ENCODE results near the gene AFG1L. TPM values are rescaled to one million over a fixed set of nuclear protein-coding genes. Genes with fewer than 3 reads are reported as not detected.
"Not testable (repeated sequence)": the region's sequence is repeated elsewhere in the genome, so short reads cannot be mapped to it uniquely, and the experiment has no call there.

The AFG1L gene
- total RNA-seq, 2 experiments from 2014 or later: 5.3 to 6.3 TPM

DNA sequence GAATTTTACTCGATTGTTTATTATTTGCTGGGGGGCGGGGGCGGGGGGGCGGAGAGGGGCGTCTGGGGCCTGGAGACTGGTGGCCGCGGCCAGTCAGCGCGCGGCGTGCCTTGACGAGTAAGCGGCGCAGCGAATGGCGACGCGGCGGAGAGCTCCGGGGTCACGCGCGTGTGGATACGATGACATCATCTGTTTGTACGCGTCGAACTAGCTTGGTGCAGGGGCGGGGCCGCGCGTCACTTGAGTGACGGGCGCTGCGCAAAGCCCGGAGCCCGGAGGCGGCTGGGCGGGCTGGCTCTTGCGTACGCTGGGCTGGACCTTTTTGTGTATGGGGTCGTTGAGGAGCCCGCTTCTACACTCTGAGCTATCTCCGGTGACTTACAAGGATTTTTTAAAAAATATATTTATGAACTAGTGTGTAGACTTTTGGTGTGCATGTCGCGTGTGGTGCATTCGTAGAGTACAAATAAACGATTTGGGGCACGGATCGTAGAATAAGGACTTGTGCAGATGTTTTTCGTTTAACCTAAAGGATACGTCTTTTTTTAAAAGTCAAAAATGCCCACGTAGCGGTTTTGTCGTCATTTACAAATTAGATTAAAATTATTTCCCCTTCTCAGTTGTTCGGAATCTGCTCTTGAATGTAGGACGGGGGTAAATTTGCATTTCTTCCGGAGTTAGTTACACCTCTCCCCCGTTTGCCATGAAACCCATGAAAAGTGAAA lies 263.7 kb downstream of the AFG1L start:
- Mint-ChIP-seq H3K27ac (peak overlapping the region; percentile 96), H3K4me1 (ENCODE audit: low read depth) (peaks cover 25% of the 10 kb centered on the region), H3K9me3 (no peaks in the 10 kb centered on the region), H3K27me3 (no peaks in the 10 kb centered on the region), H3K4me3 (peak overlapping the region; percentile 93), H3K36me3 (peaks cover 13% of the 10 kb centered on the region)
- intact Hi-C loops (cut with micrococcal nuclease): loop anchor here (1.0 to 5.0 kb wide), 7 partner anchors 224 to 824 kb away; partner anchors contain the start of genes ARMC2, CD164, CEP57L1 and SNX3
- peak; percentile 97 for DNase-seq
- ChIA-PET POLR2A (interaction anchor here (0.6 to 2.8 kb wide), 11 partner anchors 18 to 537 kb away, joined by 3 to 9 read pairs (median 4); partner anchors contain the start of genes ARMC2, CEP57L1 and SNX3), CTCF (interaction anchor here (0.6 to 3.0 kb wide), 6 partner anchors 9 to 514 kb away, joined by 4 to 13 read pairs (median 5); partner anchors contain the start of gene ARMC2)

DNA sequence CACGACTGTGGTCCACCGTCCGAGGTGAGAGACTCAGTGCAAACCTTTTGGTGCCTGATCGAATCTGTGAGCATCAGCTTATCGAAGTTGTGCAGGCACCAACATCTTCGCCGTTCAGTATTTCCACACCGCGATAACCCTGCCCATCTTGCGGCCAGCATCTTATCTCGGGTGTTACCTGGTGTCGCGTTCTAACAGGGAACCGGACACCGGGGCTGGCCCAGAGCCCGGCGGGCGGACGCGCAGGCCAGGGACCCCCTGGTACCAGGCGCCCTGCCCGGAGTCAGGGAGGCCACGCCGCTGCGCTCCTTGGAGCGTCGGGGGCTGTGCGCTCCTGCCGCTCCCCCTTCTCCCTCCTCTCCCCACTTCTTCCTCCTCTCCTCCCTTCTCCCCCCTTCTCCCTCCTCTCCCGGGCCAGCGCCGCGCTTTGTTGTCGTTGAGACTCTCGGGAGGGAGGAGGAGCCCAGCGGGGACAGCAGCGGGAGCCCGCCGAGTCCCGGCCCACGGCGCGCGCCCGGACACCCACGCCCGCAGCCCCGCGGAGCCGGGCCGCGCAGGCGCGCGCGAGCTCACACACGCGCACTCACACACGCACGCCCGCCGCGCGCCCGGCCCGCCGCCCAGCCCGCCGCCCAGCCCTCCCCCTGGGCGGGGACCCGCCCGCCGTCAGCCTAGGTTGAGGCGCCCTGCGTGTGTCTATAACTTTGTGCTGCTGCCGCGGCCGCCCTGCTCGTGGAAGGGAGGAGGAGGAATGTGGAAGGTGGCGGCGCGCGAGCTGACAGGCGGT lies 264.4 kb downstream of the AFG1L start:
- peak; percentile 89 for DNase-seq
- Mint-ChIP-seq H3K4me1 (ENCODE audit: low read depth) (peaks cover 31% of the 10 kb centered on the region), H3K4me3 (peak overlapping the region; percentile 93), H3K27me3 (no peaks in the 10 kb centered on the region), H3K27ac (peak overlapping the region; percentile 96), H3K36me3 (peaks cover 13% of the 10 kb centered on the region), H3K9me3 (no peaks in the 10 kb centered on the region)
- ChIA-PET CTCF (interaction anchor here (1.0 to 3.0 kb wide), 5 partner anchors 67 to 513 kb away, joined by 3 to 13 read pairs (median 5); no protein-coding TSS in a partner anchor), POLR2A (interaction anchor here (0.6 to 2.8 kb wide), 16 partner anchors 17 to 823 kb away, joined by 3 to 9 read pairs (median 4); partner anchors contain the start of genes ARMC2, CD164, CEP57L1 and SNX3)
- intact Hi-C loops (cut with micrococcal nuclease): loop anchor here (1.0 to 5.0 kb wide), 5 partner anchors 223 to 823 kb away; partner anchors contain the start of genes CD164 and SNX3

DNA sequence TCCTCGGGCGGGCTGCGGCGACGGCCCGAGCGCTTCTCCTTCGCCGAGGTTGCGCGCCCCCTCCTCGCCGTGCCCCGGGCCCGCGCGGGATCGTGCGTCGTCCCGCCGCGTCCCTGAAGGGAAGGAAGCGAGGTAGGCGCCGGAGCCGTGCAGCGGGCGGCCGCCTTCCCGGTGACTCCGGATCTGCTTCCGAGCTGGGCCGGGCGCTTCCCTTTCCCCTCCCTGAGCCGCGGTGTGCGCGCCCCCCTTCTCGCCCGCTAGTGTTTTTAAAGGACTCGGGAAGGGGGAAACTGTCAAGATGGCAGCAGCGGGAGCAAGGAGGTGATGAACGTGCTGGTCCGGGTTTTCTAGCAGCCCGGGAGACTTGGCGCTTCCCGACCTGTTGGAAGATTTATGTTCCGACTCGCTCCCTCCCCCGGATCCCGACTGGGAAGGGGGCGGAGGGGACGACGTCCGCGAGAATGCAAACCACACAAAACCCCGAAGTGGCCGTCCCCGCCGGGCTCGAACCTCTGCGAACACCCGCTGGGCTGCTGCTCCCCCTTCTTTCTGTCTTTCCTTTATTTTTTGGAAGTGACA lies 265.1 kb downstream of the AFG1L start:
- H3K4me3 Mint-ChIP-seq: peak overlapping the region; percentile 83
- no peak for DNase-seq
- peaks cover 38% of the 10 kb centered on the region for H3K4me1 Mint-ChIP-seq (ENCODE audit: low read depth)
- intact Hi-C loops (cut with micrococcal nuclease): loop anchor here (1.0 to 5.0 kb wide), 6 partner anchors 222 to 897 kb away; partner anchors contain the start of genes CD164, MICAL1 and SNX3
- H3K27ac Mint-ChIP-seq: peak overlapping the region; percentile 74
- CTCF ChIA-PET: interaction anchor here (1.0 to 3.0 kb wide), 4 partner anchors 222 to 512 kb away, joined by 3 to 13 read pairs (median 5); no protein-coding TSS in a partner anchor
- no peaks in the 10 kb centered on the region for H3K27me3 Mint-ChIP-seq
- H3K9me3 Mint-ChIP-seq: no peaks in the 10 kb centered on the region
- H3K36me3 Mint-ChIP-seq: peaks cover 13% of the 10 kb centered on the region
- POLR2A ChIA-PET: interaction anchor here (1.0 to 2.8 kb wide), 7 partner anchors 107 to 822 kb away, joined by 3 to 9 read pairs (median 3); partner anchors contain the start of genes ARMC2 and CD164

DNA sequence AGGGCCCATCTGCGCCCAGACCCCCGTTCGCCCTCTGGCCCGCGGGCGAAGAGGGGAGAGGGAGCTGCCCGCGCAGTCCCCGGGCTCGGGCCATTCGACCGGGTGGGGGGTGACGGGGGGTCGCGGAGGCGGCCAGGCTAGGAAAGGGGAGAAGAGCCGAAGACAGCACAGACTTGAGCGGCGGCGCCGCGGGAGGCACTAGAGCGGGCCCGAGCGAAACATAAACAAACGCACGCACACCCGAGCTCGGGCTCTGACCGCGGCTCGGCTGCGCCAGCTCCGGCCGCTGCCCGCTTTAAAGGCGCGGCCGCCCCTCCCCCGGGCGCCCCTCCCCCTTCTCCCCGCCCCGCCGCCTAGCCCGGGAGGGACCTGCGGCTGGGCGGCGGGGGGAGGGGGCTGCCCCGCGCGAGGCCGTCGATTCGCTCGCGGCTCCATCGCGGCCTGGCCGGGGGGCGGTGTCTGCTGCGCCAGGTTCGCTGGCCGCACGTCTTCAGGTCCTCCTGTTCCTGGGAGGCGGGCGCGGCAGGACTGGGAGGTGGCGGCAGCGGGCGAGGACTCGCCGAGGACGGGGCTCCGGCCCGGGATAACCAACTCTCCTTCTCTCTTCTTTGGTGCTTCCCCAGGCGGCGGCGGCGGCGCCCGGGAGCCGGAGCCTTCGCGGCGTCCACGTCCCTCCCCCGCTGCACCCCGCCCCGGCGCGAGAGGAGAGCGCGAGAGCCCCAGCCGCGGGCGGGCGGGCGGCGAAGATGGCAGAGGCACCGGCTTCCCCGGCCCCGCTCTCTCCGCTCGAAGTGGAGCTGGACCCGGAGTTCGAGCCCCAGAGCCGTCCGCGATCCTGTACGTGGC lies 265.8 kb downstream of the AFG1L start, which contains the start of gene FOXO3:
Gene FOXO3, plus strand, starts transcription at position 455 of the 846 bp plus-strand sequence. Its CDS starts 292 bp downstream, at position 747.
- intact Hi-C loops (cut with micrococcal nuclease): loop anchor here (5.0 kb wide), 1 partner anchor 897 kb away; the partner anchor contains the start of gene MICAL1
- no peaks in the 10 kb centered on the region for H3K27me3 Mint-ChIP-seq
- H3K4me3 Mint-ChIP-seq: peak within 1 kb of the TSS; percentile 83
- H3K36me3 Mint-ChIP-seq: peaks cover 13% of the 10 kb centered on the region
- DNase-seq: peak; percentile 67
- peak within 1 kb of the TSS; percentile 74 for H3K27ac Mint-ChIP-seq
- no peaks in the 10 kb centered on the region for H3K9me3 Mint-ChIP-seq
- POLR2A ChIA-PET: interaction anchor here (0.6 to 2.8 kb wide), 7 partner anchors 106 to 822 kb away, joined by 3 to 9 read pairs (median 3); partner anchors contain the start of genes ARMC2 and CD164
- CTCF ChIA-PET: interaction anchor here (1.8 kb wide), 1 partner anchor 332 kb away, joined by 5 read pairs; no protein-coding TSS in a partner anchor
- H3K4me1 Mint-ChIP-seq (ENCODE audit: low read depth): peaks cover 45% of the 10 kb centered on the region

DNA sequence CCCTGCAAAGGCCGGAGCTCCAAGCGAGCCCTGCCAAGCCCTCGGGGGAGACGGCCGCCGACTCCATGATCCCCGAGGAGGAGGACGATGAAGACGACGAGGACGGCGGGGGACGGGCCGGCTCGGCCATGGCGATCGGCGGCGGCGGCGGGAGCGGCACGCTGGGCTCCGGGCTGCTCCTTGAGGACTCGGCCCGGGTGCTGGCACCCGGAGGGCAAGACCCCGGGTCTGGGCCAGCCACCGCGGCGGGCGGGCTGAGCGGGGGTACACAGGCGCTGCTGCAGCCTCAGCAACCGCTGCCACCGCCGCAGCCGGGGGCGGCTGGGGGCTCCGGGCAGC lies 266.4 kb downstream of the AFG1L start:
- H3K4me3 Mint-ChIP-seq, POLR2A ChIA-PET, H3K9me3 Mint-ChIP-seq, H3K27me3 Mint-ChIP-seq, DNase-seq, CTCF ChIA-PET, H3K27ac Mint-ChIP-seq: not testable (repeated sequence)
- Mint-ChIP-seq H3K4me1 (ENCODE audit: low read depth) (peaks cover 51% of the 10 kb centered on the region), H3K36me3 (peaks cover 18% of the 10 kb centered on the region)
- intact Hi-C loops (cut with micrococcal nuclease): loop anchor here (5.0 kb wide), 1 partner anchor 896 kb away; the partner anchor contains the start of gene MICAL1

DNA sequence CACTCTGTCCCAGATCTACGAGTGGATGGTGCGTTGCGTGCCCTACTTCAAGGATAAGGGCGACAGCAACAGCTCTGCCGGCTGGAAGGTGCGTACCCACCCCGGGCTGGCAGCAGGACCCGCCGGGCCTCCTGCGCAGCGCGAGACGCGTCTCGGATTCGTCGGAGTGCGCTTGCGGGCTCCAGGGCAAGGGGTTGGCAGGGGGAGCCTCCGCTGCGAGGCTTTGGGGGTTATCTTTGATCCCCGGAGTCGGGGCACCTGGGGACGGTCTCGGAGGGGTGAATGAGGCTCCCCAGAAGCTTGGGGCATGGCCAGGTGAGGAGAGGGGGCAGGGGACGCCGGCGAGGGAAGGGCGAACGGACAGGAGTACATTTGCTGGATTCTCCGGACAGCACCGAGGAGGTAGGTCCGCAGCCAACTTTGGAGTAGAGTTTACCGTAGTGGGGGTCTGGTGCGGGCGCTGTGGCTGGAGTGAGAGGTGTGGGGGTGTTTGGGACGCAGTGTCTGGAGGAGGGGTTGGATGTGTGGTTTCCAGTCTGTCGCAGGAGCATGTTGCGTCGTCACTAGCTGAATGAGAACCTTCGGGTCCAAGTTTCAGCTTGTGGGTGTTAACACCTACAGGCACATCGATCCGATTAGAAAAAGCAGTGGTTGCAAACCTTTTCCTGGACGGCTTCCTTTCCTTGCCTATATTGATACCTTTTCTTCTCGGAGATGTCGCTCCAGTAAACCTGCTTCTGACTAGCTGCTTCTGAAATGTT lies 267.1 kb downstream of the AFG1L start:
- peaks cover 18% of the 10 kb centered on the region for H3K36me3 Mint-ChIP-seq
- ChIA-PET POLR2A (no interaction called here), CTCF (interaction anchor here (1.0 kb wide), 1 partner anchor 332 kb away, joined by 4 read pairs; no protein-coding TSS in a partner anchor)
- no peak overlapping the region for H3K27ac Mint-ChIP-seq
- DNase-seq: no peak
- H3K27me3 Mint-ChIP-seq: no peaks in the 10 kb centered on the region
- intact Hi-C loops (cut with micrococcal nuclease): loop anchor here (5.0 kb wide), 1 partner anchor 895 kb away; the partner anchor contains the start of gene MICAL1
- H3K4me1 Mint-ChIP-seq (ENCODE audit: low read depth): peaks cover 53% of the 10 kb centered on the region
- H3K9me3 Mint-ChIP-seq: no peaks in the 10 kb centered on the region
- H3K4me3 Mint-ChIP-seq: peak overlapping the region; percentile 47

DNA sequence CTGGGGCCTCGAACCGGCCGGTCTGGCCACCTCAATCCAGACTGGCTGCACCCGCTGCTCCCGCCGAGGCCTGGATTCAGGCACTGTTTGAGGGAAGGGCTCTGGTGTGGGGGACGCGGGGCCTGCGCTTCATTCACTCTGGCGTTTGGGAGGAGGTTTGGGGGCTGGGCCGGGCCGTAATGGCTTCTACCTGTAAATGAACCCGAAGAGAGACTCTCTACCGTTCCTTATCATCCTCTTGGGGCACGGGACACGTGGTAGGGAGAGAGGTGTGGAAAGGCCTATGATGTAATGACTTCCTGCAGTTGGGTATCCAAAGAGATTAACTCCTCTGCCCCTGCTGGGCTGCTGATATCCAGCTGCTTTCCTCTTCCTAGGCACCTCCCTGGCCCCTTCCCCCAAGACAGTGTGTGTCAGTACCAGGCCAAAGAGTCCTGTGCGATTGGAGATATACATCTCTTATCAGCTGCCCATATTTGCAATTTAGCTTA lies 267.7 kb downstream of the AFG1L start:
- peaks cover 22% of the 10 kb centered on the region for H3K36me3 Mint-ChIP-seq

DNA sequence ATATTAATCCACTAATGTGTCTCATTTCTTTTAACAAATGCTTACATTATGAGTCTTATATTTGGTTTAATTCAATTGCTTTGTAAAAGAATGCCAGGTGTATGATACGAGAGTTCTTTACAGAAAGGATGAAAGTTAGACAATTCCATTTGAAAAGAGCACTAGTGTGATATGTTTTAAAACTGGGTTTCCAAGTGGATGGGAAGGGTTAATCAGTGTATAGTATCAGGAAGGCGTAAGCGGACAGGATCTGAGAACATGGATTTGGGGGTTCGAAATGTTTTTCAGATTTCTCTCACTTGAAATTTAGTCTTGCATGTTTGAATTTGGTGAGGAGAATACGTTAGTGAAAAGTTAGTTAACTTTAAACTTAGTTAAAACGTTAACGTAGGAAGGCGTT lies 268.4 kb downstream of the AFG1L start:
- H3K4me3 Mint-ChIP-seq: no peak overlapping the region

More for the DNA sequence above, 267.7 kb downstream of the AFG1L start:
- H3K9me3 Mint-ChIP-seq: no peaks in the 10 kb centered on the region
- H3K4me3 Mint-ChIP-seq: peak overlapping the region; percentile 47
- DNase-seq: no peak
- ChIA-PET CTCF (interaction anchor here (1.0 kb wide), 1 partner anchor 332 kb away, joined by 4 read pairs; no protein-coding TSS in a partner anchor), POLR2A (no interaction called here)
- H3K27me3 Mint-ChIP-seq: no peaks in the 10 kb centered on the region
- H3K27ac Mint-ChIP-seq: no peak overlapping the region
- intact Hi-C loops (cut with micrococcal nuclease): loop anchor here (5.0 kb wide), 1 partner anchor 895 kb away; the partner anchor contains the start of gene MICAL1
- H3K4me1 Mint-ChIP-seq (ENCODE audit: low read depth): peaks cover 52% of the 10 kb centered on the region

DNA sequence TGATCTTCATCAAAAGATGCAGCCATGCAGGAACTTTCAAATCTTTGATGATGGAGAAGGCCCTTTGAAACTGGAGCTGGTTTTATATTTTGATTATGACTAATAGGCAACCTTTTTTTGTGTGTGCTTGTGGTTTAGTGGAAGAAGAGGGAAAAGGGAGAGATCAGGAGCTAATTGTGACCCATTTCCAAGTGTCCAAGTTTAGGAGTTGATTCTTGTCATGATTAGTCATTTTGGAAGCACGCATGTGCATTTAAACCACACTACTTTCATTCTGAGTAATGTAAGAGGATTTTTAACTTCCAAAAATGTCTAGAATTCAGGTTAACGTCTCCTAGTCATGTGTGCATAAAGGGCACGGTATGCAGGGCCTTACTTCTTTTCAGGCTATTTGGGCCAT lies 269.3 kb downstream of the AFG1L start:
- Mint-ChIP-seq H3K27me3 (no peaks in the 10 kb centered on the region), H3K4me3 (no peak overlapping the region), H3K9me3 (no peaks in the 10 kb centered on the region), H3K36me3 (peaks cover 31% of the 10 kb centered on the region), H3K4me1 (ENCODE audit: low read depth) (peaks cover 62% of the 10 kb centered on the region), H3K27ac (peak overlapping the region; percentile 11)
- ChIA-PET CTCF (interaction anchor here (0.6 kb wide), 1 partner anchor 359 kb away, joined by 3 read pairs; no protein-coding TSS in a partner anchor), POLR2A (no interaction called here)
- intact Hi-C loops (cut with micrococcal nuclease): loop anchor here (2.0 to 5.0 kb wide), 2 partner anchors 319 to 893 kb away; partner anchors contain the start of gene MICAL1
- no peak for DNase-seq

More for the DNA sequence above, 268.4 kb downstream of the AFG1L start:
- POLR2A ChIA-PET: no interaction called here
- intact Hi-C loops (cut with micrococcal nuclease): loop anchor here (5.0 kb wide), 1 partner anchor 894 kb away; the partner anchor contains the start of gene MICAL1
- CTCF ChIA-PET: no interaction called here
- DNase-seq: no peak
- H3K4me1 Mint-ChIP-seq (ENCODE audit: low read depth): peaks cover 54% of the 10 kb centered on the region
- H3K9me3 Mint-ChIP-seq: no peaks in the 10 kb centered on the region
- peaks cover 26% of the 10 kb centered on the region for H3K36me3 Mint-ChIP-seq
- no peak overlapping the region for H3K27ac Mint-ChIP-seq
- H3K27me3 Mint-ChIP-seq: no peaks in the 10 kb centered on the region
